Panc1 (cell line): ENCODE data around the gene GSG1L. TPM values are rescaled to one million over a fixed set of nuclear protein-coding genes. Genes with fewer than 3 reads are reported as not detected.

Experiments
- ATAC-seq: fragments of 200-7000 bp; cut with Tn5 transposase; 2 replicates; pipeline ENCODE4 v1.9.1; 2020; ENCODE audit warnings: mild to moderate bottlenecking, moderate library complexity
- BruUV-seq: library from RNA; stranded (reverse); fragments of 400-500 nt; replicated peaks from 2 replicates; lab custom pipeline; 2021; lab: Mats Ljungman, UMichigan
- CTCF ChIA-PET: fragments of 300-600 bp; sonication (Branson Sonifier 250); formaldehyde crosslinking; loops from one replicate; lab custom pipeline; 2022; ENCODE audit warnings: antibody characterized with exemption; lab: Charles Lee
- POLR2A ChIA-PET: fragments of 300-600 bp; sonication (Branson Sonifier 250); formaldehyde crosslinking; loops from one replicate; lab custom pipeline; 2022; ENCODE audit warnings: antibody characterized with exemption; lab: Charles Lee
- DNase-seq: peaks from one replicate; pipeline ENCODE4 v3.0.0-alpha.2; 2010; ENCODE audit warnings: low read depth, low spot score
- H3K27ac ChIP-seq: 2 replicates; pipeline ENCODE4 v1.5.1; 2011; ENCODE audit warnings: mild to moderate bottlenecking, low read length, inconsistent platforms
- H3K27me3 ChIP-seq: fragments of 200-500 bp; sonication (Bioruptor generic); 2 replicates; pipeline ENCODE4 v1.6.0; 2014; ENCODE audit warnings: low read length, inconsistent platforms; ENCODE audit not compliant: control insufficient read depth, insufficient read depth
- H3K36me3 ChIP-seq: fragments of 200-500 bp; sonication (Bioruptor generic); 2 replicates; pipeline ENCODE4 v1.5.1; 2014; ENCODE audit warnings: inconsistent platforms, mild to moderate bottlenecking, low read length, moderate library complexity; ENCODE audit not compliant: control insufficient read depth, insufficient read depth
- H3K4me1 ChIP-seq: 2 replicates; pipeline ENCODE4 v1.5.1; 2011; ENCODE audit warnings: inconsistent platforms, mild to moderate bottlenecking, low read length, moderate library complexity; ENCODE audit not compliant: control insufficient read depth, insufficient read depth
- H3K4me3 ChIP-seq, 2 experiments: 2 replicates each; pipeline ENCODE4 v1.5.1; 2011 to 2012; ENCODE audit warnings: low read depth in 2 of 2, low read length in 2 of 2, mild to moderate bottlenecking in 2 of 2, inconsistent platforms in 1 of 2, moderate library complexity in 1 of 2
- H3K9me3 ChIP-seq: fragments of 200-500 bp; sonication (Bioruptor generic); 2 replicates; pipeline ENCODE4 v1.5.1; 2014; ENCODE audit warnings: low read depth, mild to moderate bottlenecking, inconsistent platforms, low read length, moderate library complexity; ENCODE audit not compliant: control insufficient read depth, insufficient read depth
- REST ChIP-seq, 2 experiments: IDR thresholded peaks; 2 replicates each; pipeline ENCODE4 v1.6.1; 2011 to 2012; ENCODE audit warnings: low read depth in 2 of 2, control low read depth in 1 of 2, low read length in 1 of 2, mild to moderate bottlenecking in 1 of 2, moderate library complexity in 1 of 2; ENCODE audit not compliant: insufficient read depth in 1 of 2
- SIN3A ChIP-seq: IDR thresholded peaks from 2 replicates; pipeline ENCODE4 v1.6.1; 2012; ENCODE audit warnings: low read depth, mild to moderate bottlenecking, low read length, moderate library complexity, borderline replicate concordance; ENCODE audit not compliant: insufficient read depth
- in situ Hi-C: cut with HindIII; loops from 2 replicates; pipeline ENCODE4 v1.10.0; 2016; ENCODE audit warnings: low sequenced_read_pairs, low pct_unique_long_range_greater_than_20kb
- intact Hi-C: fragments of 100-400 bp; cut with micrococcal nuclease; formaldehyde crosslinking; loops from one replicate; pipeline ENCODE4 v1.10.0; 2022; ENCODE audit not compliant: unreplicated experiment
- total RNA-seq: library from RNA; stranded (reverse); gene quantifications from one replicate; pipeline ENCODE4 v1.2.1, GENCODE V29; 2021; ENCODE audit not compliant: unreplicated experiment
- TF ChIP-seq, protein P1 (sequence below): fragments of 450-650 bp; IDR thresholded peaks from 2 replicates; pipeline ENCODE4 v1.5.1; 2017; ENCODE audit warnings: mild to moderate bottlenecking

The GSG1L gene
- total RNA-seq, 1 experiment from 2014 or later = 0.08 TPM

GRCh38 chr16:27738596-27738995 is 324.9 kb downstream of the GSG1L start:
- ATAC-seq (no peak), DNase-seq (no peak)
- Histone ChIP-seq H3K4me1 (no peaks in the 10 kb centered on the region), H3K4me3 (no peak overlapping the region), H3K27ac (no peak overlapping the region), H3K9me3 (no peaks in the 10 kb centered on the region), H3K27me3 (no peaks in the 10 kb centered on the region), H3K36me3 (no peaks in the 10 kb centered on the region)
- ChIA-PET POLR2A (interaction anchor here (0.6 kb wide), 1 partner anchor 204 kb away, joined by 7 read pairs; no protein-coding TSS in a partner anchor), CTCF (no interaction called here)
- TF ChIP-seq REST (IDR thresholded peaks at IDR 0.05; ENCODE audit: insufficient read depth in 1 of 2, low read depth in 2 of 2, low read length in 1 of 2) = no peak
- no peak for TF ChIP-seq SIN3A
- TF ChIP-seq, protein P1, sequence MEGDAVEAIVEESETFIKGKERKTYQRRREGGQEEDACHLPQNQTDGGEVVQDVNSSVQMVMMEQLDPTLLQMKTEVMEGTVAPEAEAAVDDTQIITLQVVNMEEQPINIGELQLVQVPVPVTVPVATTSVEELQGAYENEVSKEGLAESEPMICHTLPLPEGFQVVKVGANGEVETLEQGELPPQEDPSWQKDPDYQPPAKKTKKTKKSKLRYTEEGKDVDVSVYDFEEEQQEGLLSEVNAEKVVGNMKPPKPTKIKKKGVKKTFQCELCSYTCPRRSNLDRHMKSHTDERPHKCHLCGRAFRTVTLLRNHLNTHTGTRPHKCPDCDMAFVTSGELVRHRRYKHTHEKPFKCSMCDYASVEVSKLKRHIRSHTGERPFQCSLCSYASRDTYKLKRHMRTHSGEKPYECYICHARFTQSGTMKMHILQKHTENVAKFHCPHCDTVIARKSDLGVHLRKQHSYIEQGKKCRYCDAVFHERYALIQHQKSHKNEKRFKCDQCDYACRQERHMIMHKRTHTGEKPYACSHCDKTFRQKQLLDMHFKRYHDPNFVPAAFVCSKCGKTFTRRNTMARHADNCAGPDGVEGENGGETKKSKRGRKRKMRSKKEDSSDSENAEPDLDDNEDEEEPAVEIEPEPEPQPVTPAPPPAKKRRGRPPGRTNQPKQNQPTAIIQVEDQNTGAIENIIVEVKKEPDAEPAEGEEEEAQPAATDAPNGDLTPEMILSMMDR = no peak
- no TSS peak for BruUV-seq
- intact Hi-C loops (no loop called here), in situ Hi-C loops (no loop called here)

Other genes with a start within 250 kb of the GSG1L start
- 135 TPM for gene XPO6, start 148.3 kb upstream of the GSG1L start, total RNA-seq
- 2.4 TPM for gene SBK1, start 228.8 kb upstream of the GSG1L start, total RNA-seq